ENCODE measurements around the gene TPGS1.

DNA sequence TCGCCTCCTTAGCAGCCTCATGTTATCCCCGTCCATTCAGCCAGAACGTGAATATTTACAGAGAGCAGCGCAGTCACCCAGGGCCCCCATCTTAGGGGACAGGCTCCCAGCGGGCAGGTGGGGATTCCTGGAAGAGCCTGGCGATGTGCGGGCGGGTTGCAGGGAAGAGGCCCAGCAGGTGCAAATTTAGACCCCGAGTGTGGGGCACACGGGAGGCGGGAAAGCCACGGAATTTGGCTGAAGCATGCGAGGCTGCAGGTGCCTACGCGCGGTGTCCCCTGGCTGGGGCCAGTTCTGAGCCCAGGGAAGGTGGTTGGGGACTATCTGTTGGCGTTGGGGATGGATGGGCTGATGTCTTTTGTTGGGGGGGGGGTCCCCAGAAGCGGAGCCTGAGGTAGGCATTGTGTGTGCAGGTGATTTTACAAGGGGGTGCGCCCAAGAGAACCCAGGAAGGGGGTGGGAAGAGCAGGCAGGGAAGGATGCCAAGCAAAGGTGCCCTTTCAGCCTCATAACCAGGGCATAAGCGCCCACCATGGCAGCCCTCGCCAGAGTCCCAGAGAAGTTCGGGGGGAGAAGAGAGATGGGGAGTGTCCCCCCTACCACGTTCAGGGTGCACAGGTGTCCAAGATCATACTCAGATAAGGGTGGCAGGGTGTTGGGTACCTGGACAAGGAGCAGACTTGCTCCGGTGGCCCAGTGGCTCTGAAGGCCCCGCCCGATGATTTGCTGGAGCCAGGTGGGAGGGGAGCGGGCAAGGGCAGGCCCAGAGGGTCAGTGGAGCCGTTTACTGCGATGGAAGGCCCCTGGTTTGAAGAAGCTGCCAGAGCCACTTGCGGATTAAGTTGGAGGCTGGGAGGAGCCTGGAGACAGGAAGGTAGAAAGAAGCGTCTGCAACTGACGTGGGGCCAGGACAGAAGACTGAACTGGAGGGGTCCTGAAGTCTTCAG is 1.2 kb downstream of the TPGS1 start:
- TF ChIP-seq POLR2A (IDR thresholded peaks at IDR 0.05): no peak
- TF ChIP-seq, protein P1, sequence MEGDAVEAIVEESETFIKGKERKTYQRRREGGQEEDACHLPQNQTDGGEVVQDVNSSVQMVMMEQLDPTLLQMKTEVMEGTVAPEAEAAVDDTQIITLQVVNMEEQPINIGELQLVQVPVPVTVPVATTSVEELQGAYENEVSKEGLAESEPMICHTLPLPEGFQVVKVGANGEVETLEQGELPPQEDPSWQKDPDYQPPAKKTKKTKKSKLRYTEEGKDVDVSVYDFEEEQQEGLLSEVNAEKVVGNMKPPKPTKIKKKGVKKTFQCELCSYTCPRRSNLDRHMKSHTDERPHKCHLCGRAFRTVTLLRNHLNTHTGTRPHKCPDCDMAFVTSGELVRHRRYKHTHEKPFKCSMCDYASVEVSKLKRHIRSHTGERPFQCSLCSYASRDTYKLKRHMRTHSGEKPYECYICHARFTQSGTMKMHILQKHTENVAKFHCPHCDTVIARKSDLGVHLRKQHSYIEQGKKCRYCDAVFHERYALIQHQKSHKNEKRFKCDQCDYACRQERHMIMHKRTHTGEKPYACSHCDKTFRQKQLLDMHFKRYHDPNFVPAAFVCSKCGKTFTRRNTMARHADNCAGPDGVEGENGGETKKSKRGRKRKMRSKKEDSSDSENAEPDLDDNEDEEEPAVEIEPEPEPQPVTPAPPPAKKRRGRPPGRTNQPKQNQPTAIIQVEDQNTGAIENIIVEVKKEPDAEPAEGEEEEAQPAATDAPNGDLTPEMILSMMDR (IDR thresholded peaks at IDR 0.05): no peak
